Measurements from ENCODE around the gene FLNC.

FLNC gene

DNA sequence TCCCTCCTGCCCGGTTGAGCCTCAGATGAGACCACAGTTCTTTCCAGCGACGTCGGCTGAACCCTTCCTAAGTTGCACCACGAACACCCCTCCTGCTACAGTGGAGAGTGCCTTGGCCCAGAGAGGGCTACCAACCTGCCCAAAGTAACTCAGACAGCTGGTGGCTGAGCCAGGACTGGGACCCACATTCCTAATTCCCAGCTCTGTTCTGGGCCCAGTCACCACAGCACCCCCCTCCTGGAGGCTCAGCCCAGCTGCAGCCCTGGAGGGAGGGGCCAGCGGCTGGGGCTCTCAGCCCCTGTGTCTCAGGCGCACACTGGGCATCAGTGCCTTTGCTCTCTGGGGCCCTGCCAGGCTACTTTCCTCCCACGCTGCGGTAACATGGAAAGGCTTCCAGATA lies 43.0 kb downstream of the FLNC start:
- in situ Hi-C loops (cut with MboI; ENCODE audit: low pct_unique_long_range_greater_than_20kb, low sequenced_read_pairs): no loop called here
- DNase-seq: no peak

DNA sequence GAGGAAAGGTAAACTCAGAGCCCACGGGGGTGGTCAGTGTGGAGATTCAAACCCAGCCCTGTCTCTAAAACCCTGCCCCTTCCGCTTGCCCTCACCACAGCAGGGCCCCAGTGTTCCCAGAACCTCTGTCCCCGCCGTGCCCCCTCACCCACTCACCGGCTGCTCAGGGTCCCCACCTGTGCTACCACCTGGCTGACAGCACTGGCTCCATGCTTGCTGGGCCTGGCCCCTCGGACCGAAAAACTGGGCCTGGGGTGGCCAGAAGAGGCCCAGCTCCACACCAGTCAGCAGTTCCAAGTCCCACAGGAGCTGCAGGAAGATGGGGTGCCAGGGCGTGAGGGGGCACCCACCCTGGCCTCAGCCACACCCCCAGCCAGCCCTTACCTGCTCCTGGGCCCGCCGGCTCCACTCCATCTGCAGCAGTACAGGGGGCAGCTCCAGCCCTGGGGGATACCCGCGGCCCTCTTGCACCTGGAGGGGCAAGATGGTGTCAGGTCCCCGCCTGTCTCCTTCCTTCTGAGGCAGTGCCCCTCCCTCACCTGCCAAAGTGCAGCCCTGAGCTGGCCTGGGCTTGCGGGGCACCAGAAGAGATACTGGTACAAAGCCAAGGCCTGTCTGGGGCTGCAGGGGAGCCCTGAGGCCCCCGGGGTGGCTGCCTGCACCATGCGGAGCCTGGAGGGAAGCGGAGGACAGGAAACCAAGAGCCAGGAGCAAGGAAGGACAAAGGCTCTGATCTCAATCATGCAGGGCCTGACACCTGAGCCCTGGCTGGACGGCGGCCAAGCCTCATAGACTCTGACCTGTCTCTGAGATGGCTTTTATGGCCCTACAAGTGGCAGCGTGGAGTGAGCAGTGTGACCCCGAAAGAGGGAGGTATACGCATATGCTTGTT lies 44.2 kb downstream of the FLNC start:
- in situ Hi-C loops (cut with MboI; ENCODE audit: low pct_unique_long_range_greater_than_20kb, low sequenced_read_pairs): no loop called here
- DNase-seq: no peak

DNA sequence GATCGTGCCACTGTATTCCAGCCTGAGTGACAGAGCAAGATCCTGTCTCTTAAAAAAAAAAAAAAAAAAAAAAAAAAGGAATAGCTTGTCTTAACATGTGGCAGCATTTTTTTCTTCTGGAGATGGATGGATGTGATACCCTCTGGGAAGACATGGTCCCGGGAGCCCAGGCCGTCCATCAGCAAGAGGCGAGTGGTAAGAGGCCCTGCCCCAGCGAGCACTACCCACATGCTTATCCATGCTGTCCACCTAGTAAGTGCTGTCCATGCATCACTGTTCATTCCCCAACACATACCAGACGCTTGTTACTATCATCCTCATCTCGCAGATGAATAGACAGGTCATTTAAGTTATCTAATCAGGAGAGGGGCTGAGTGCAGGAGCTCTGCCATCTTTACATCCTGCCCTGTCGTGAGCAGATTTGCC lies 45.3 kb downstream of the FLNC start:
- in situ Hi-C loops (cut with MboI; ENCODE audit: low pct_unique_long_range_greater_than_20kb, low sequenced_read_pairs): no loop called here
- DNase-seq: no peak

DNA sequence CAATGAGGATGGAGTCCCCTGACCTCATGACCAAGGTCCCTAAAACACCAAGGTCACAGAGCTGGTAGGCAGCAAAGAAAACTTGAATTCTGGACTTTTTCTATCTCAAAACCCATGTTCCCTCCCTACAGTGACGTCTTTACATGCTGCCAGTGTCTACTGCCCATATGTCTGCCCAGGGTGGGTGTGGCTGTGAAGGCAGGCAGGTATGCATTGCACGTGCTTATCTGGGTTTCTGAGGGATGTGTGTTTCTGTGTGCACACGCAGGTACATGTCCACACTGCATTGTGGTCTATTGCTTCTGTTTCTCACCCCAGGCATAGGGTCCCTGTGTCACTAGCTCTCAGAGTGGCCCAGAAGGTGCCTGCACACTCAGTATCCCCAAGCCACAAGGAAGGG lies 45.9 kb downstream of the FLNC start:
- DNase-seq: no peak
- in situ Hi-C loops (cut with MboI; ENCODE audit: low pct_unique_long_range_greater_than_20kb, low sequenced_read_pairs): no loop called here

DNA sequence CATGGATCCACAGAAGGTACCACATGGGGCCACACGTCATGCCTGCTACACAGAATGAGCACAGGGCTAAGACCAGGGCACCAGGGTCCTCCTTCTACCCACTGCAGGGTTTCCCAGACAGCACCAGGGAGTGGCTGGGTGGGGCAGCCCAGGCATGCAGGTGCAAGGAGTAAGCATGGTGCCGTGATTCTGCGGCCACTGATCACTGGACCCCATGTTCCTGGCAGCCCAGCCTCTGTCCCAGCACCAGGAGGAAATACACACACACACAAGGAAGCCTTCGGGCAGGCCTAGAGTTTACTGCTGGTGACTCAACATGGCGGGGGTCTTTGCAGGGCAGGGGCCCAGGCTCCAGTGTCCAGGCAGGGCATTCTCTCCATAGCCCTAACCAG lies 46.4 kb downstream of the FLNC start:
- no peak for DNase-seq
- in situ Hi-C loops (cut with MboI; ENCODE audit: low pct_unique_long_range_greater_than_20kb, low sequenced_read_pairs): no loop called here

DNA sequence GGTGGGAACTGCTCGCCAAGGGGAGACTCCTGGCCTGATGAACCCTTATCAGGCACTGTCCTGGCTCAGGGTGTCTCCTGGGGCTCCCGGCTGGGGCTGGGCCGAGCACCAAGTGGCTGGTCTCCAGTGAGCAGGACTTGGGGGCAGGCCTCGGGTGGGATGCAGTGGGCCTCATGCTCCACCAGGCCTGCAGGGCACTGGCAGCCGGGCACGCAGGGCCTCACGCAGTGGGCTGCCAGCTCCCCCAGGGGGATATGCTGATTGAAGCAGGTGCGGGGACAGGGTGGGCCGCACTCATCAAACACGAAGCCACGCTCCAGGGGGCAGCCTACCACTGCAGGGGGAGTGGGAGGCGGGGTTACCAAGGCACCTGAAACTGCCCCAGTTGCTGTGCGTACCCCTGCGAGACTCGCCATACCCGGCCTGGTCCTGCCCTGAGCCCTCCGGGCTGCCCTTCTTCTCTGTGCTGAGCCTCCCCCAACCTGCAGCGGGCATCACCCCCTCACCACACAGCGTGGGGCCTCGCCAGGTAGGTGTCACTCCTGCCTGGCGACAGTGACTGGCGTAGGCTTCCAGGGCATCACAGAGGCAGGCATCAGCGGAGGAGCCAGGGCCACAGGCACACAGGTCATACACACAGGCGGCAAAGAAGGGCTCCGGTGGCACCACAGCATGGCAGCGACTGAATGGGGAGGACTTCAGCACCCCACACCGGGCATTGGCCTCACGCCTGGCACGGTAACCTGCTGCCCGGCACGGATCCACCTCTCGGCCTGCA lies 47.0 kb downstream of the FLNC start:
- in situ Hi-C loops (cut with MboI; ENCODE audit: low pct_unique_long_range_greater_than_20kb, low sequenced_read_pairs): no loop called here

DNA sequence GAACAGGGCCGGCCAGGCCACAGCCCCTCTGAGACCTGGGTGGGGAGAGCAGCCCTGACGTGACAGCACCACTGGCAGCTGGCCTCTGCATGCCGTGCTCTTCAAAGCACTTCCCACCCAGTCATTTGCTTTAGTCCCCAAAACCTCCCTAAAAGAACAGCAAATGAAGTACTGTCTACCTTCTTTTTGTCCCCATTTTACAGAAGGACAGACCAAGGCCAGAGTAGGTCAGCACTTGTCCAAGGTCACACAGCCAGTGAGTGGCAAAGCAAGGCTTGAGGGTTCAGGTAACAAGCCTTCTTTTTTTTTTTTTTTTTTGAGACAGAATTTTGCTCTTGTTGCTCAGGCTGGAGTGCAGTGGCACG lies 47.5 kb downstream of the FLNC start:
- in situ Hi-C loops (cut with MboI; ENCODE audit: low pct_unique_long_range_greater_than_20kb, low sequenced_read_pairs): no loop called here
- DNase-seq: no peak

More for the DNA sequence above, 47.0 kb downstream of the FLNC start:
- DNase-seq: no peak

DNA sequence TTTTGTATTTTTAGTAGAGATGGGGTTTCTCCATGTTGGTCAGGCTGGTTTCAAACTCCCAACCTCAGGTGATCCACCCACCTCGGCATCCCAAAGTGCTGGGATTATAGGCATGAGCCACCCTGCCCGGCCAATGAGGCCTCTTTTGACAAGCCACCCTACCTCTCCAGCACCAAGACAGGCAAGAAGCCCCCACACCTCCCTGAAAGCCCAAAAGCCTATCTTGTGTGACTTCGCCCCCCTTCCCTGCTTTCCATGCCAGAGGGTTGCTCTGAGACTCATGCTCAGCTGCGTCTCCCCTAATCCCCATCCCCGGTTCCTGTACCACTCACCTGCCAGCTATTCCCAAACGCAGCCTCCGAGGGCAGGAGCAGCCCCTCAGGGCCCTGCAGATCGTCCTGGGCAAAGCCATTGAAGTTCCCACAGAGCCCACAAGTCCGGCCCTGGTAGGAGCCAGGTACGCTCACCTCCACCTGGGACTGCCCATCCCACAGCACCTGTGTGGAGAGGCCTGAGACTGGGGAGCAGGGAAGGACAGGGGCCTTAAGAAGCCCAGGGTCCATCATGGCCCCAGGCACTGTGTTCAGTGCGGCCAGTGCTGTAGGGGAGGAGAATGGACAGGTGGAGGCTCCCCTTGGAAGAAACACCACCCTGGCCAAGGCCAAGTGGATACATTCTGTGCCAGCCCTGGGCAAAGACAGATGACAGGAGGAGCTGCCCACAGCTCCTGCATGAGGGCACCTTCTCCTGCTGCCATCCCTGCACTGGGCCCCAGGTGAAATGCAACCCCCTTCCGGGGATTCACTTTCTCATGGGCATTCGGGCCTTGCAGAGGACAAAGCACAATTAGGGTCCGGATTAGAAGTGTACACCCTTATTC lies 48.3 kb downstream of the FLNC start:
- no peak for DNase-seq
- in situ Hi-C loops (cut with MboI; ENCODE audit: low pct_unique_long_range_greater_than_20kb, low sequenced_read_pairs): no loop called here

DNA sequence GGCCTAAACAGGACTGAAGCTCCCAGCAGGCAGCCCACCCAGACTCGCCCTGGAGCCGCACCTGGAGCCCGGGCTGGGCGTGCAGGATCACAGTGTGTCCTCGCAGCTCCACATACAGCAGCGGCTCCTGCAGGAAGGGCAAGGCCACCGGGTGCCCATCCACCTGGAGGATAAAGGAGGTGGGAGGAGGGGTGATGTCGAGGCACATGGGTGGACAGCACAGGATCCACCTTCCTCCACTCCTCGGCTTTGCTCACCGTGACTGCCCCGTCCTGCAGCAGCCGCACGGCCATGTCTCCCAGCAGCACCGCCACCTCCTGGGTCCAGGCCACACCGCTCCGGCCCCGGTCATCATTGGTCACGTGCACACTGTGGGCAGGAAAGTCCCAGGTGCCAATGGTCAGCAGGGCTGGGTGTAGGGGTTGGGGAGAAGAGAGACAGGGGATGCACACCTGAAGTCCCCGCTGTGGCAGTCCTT lies 49.3 kb downstream of the FLNC start:
- in situ Hi-C loops (cut with MboI; ENCODE audit: low pct_unique_long_range_greater_than_20kb, low sequenced_read_pairs): no loop called here
- DNase-seq: no peak

DNA sequence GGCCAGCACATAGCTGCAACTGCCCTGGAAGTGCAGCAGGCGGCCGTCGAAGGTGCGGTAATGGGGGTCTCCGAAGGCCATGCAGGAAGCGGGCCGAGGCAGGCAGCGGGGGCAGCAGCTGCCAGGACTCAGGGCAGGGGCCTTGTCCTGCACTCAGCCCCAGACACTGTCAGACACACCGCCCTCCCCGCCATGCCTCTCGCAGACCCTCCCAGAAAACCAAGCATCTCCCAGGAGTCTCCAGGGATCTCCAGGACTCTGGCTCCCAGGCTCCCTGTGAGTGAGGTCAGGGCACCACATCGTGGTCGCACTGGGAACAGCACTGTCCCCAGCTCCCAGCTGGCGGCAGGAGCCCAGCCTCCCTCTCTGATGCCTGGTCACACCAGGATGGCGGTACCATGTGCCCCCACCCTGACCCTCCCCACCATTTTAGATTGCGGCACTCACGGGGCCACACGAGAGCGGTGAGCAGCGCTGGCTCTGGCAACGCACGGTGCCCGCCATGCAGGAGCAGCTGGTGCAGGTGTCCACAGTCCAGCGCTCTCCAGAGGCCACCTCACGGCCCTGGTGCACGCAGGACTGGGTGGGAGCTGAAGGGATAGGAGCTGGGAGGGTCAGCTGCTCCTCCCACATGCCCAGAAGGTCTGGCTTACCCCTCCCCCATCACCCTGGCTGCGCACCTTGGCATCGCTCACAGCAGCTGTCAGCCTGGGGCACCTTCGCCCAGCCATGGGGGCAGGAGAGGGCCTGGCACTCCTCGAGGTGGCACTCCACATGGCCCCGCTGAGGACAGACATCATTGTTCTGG lies 49.9 kb downstream of the FLNC start:
- in situ Hi-C loops (cut with MboI; ENCODE audit: low pct_unique_long_range_greater_than_20kb, low sequenced_read_pairs): no loop called here
- DNase-seq: peak; percentile 53

DNA sequence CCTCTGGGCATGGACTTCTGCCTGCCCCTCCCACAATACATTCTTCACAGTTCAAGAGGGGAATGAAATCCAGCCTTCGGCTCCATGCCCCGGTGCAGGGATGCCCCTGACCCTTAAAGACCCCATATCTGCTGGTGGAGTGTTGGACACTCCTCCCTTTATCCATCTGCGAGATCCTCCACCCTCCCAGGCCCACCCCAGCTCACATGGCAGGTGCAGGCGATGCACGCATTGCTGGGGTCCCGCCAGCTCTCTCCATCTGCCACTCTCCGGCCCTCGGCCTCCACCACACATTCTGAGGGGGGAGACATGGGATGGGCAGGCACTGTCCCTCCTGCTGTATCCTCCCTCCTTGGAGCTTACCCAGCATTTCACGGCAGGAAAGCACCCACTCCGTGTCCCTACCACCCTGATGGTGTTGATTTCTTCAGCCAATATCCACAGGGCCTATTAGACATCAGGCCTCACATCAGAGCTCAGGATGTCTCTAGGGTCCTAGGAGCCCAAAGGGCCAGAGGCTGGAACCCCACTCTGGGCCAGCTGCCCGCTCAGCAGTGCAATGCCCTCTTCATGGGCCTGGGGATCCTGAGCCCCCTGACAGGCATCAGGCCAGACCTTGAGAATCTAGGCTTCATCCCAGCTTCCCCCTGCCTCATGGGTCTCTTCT lies 50.7 kb downstream of the FLNC start:
- DNase-seq: no peak
- in situ Hi-C loops (cut with MboI; ENCODE audit: low pct_unique_long_range_greater_than_20kb, low sequenced_read_pairs): no loop called here

DNA sequence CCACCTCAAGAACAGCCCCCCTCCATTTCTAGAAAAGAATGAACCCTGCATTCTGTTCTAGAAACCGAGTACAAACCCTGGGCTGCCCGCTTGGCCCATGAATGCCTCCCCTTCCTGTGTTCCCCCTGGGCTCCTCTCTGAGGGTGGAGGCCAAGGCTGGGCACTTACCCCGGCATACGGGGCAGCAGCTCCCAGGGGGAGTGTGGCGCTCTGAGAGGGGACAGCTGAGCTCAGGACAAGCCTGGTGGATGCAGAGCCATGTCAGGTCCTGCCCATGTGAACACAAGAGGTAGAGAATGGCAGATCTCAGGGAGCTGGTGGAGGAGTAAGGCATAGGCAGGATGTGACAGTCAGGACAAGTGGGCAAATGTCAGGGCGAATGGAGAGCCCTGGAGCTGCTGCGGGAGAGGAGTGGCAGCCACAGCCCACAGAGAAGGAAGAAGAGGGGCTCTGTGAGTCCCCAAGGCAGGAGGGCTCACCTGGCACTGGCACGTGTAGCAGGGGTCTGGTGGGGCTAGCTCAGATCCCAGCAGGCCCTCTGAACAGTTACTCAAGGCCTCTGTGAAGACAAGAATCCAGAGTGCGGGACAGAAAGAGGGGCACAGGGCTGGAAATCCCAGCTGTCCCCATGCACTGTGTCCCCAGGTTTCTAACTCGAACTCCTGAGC lies 51.4 kb downstream of the FLNC start:
- no peak for DNase-seq
- in situ Hi-C loops (cut with MboI; ENCODE audit: low pct_unique_long_range_greater_than_20kb, low sequenced_read_pairs): no loop called here

DNA sequence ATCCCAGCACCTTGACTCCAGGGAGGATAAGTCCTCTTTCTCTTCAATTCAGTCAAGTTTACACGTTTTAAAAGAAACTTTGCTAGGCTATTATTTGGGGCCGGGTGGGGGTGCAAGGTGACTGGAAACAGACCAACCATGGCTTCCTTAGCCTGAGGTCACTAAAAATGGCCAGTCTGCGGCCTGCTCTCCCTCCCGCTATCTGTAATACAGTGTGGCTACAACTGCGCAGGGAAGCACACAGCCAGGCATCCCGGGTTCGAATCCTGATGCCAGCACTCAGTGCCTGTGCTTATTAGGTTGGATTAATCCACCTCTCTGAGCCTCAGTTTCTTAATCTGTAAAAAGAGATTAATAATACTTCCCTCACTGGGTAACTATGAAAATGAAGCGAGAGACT lies 51.9 kb downstream of the FLNC start:
- DNase-seq: no peak
- in situ Hi-C loops (cut with MboI; ENCODE audit: low pct_unique_long_range_greater_than_20kb, low sequenced_read_pairs): no loop called here

DNA sequence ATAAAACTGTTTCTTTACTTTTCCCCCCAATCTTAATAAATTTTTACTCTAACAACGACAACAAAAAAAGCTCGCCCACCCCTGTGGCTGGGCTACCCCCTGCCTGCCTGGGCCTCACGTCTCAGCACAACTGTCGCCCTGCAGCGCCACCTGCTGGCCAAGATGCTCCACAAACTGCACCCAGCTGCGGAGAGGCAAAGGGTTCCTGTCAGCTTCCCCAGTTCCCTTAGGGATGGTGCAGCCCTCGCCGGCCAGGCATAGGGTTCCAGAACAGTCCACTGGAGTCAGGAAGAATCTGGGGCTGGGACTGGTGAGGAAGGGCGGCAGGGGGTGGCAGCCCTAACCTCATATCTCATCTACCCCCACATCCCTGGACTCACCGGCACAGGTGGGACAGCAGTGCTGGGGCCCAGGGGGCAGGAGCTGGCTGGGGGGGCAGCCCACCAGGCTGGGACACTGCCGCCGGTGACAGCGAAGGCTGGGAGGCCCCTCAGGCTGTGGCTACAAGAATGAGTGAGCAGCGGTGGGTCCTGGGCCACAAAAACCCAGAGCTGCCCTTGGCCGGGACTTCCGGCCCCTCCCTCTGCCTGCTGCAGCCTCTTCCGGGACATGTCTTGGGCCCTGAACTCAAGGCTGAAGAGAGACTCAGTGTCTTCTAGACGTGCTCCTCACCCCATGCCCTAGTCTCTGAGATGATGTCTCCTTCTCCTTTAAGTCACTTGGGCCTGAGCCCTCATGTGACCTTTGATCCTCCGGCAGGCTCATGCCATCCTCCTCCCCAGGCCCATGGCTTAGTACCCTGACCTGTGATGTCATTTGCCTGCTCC lies 53.6 kb downstream of the FLNC start:
- DNase-seq: peak; percentile 87
- in situ Hi-C loops (cut with MboI; ENCODE audit: low pct_unique_long_range_greater_than_20kb, low sequenced_read_pairs): no loop called here

DNA sequence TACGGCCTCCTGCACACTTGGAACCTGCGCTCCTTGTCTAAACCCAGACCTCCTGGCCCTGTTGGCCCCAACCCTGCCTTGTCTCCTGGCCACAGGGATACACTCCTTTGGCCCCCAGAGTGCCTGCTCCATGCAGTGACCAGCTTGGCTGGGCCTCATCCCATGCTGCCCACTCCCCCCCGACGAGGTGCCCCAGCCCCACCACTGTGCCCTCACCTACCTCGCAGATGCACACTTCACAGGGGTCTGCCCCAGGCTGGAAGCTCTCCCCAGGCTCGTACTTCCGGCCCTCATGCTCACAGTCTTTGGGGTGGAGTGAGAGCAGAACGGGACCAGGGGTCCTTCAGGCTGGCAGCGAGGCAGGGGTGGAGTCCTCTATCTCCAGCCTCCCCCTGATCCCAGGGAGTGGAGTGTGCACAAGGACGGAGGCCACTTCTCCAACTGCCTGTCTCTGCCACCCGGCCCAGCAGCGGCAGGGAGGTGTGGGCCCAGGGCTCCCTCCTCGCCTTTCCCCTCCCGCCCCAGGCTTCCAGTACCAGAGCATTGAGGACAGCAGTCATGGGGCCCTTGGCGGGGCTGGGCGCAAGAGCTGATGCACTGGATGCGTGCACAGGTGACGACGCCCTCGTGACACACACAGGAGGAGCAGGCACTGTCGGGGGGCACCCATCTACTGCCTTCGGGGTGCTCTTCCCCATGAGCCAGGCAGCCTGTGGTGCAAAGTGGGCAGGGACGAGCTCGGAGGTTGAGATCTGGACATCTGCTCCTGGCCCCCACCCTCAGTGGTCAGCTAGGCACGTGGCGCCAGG lies 54.6 kb downstream of the FLNC start:
- in situ Hi-C loops (cut with MboI; ENCODE audit: low pct_unique_long_range_greater_than_20kb, low sequenced_read_pairs): no loop called here
- no peak for DNase-seq

Data from KBM-7 (cell line).